Islet precursor cell (in vitro differentiated cells): ENCODE data around the gene C1QTNF8.

Experiments used
- DNase-seq: peaks from one replicate; pipeline ENCODE4 v3.0.0-alpha.2; 2018

C1QTNF8 gene

GRCh38 chr16:1040346-1040745 lies 55.7 kb downstream of the C1QTNF8 start:
- DNase-seq = no peak

GRCh38 chr16:1039762-1040161 lies 56.3 kb downstream of the C1QTNF8 start:
- no peak for DNase-seq

- DNase-seq = no peak
Measured at GRCh38 chr16:1038932-1039331, 57.1 kb downstream of the C1QTNF8 start.
